Skeletal muscle tissue (tissue), 4 donors: ENCODE data around the gene GFRA1. TPM values are rescaled to one million over a fixed set of nuclear protein-coding genes. Genes with fewer than 3 reads are reported as not detected.
A peak's percentile ranks its signal among the peaks of the same experiment; 100 is the strongest.

Experiments used
- H3K27ac ChIP-seq: one replicate; pipeline ENCODE4 v1.7.0; 2013; ENCODE audit warnings: mild to moderate bottlenecking, low read depth, low read length, inconsistent platforms
- H3K27me3 ChIP-seq, 3 donors: one replicate each; pipeline ENCODE4 v1.7.0; 2013; ENCODE audit warnings: low read length in 3 of 3; ENCODE audit not compliant: control insufficient read depth in 3 of 3, insufficient read depth in 3 of 3
- H3K36me3 ChIP-seq, 3 donors: one replicate each; pipeline ENCODE4 v1.7.0; 2013; ENCODE audit warnings: low read length in 3 of 3; ENCODE audit not compliant: control insufficient read depth in 3 of 3, insufficient read depth in 3 of 3
- H3K4me1 ChIP-seq, 3 donors: one replicate each; pipeline ENCODE4 v1.7.0; 2013; ENCODE audit warnings: low read length in 3 of 3, mild to moderate bottlenecking in 3 of 3; ENCODE audit not compliant: control insufficient read depth in 3 of 3, insufficient read depth in 3 of 3
- H3K4me3 ChIP-seq, 3 donors: one replicate each; pipeline ENCODE4 v1.7.0; 2013; ENCODE audit warnings: low read length in 3 of 3
- H3K9ac ChIP-seq, 3 donors: one replicate each; pipeline ENCODE4 v1.7.0; 2013; ENCODE audit warnings: low read length in 3 of 3, mild to moderate bottlenecking in 3 of 3, moderate library complexity in 2 of 3, low read depth in 1 of 3
- H3K9me3 ChIP-seq, 3 donors: one replicate each; pipeline ENCODE4 v1.7.0; 2013; ENCODE audit warnings: low read length in 3 of 3; ENCODE audit not compliant: control insufficient read depth in 3 of 3
- total RNA-seq: library from RNA; depleted of rRNA; stranded (reverse); fragments of >200 nt; gene quantifications from one replicate; pipeline ENCODE4 v1.2.3, GENCODE V29; 2014
- donor health status: Osteomylitis.

The GFRA1 gene
- total RNA-seq, 1 donor from 2014 or later: 24.0 TPM

GRCh38 chr10:116122664-116123063, 150.3 kb downstream of the GFRA1 start:
- Histone ChIP-seq H3K4me1 (peaks cover 11 to 27% (median 12%) of the 10 kb centered on the region in 3 donors), H3K9me3 (no peaks in the 10 kb centered on the region), H3K9ac (no peak overlapping the region), H3K27me3 (no peaks in the 10 kb centered on the region), H3K4me3 (no peak overlapping the region), H3K27ac (no peak overlapping the region), H3K36me3 (peaks cover 0 to 4% (median 3%) of the 10 kb centered on the region in 3 donors)

DNA sequence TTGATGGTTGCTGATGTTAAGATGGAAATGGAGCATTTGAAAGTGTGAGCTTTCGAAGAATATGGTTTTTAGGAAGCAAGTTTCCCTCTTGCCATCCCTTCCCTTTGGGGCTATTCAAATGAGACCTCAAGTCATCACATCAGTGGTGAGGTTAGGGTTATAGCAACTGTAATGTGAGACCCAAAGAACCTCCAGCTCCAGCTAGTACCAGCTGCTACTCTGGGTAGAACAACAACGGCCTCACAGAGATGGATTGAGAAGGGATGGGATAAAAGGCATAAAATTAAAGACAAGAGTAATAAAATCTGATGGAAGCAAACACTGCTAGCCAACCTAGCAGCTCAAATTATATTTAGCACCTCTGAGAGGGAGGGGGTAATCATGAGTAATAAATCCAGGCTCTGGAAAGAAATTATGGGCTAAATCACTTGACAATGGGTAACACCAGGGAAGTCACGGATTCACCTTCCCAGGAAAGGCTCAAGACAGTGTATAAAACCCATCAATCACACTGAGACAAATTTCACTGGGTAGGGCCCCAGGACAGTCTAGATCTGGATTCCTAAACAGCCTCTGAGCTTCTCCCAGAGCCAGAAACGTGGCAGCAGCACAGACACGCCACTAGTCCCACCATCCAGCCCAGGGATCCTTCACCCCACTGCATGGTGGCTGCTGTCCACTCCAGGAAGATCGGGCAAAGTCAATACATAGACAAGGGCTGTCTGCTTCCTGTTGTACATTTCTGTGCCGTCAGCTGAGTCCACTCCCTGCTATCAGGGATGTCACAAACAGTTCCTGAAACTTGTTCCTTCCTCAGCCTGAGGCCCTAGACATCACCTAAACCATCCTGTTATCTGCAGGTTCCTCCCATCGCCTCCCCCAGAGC, 151.1 kb downstream of the GFRA1 start:
- Histone ChIP-seq H3K4me3 (no peak overlapping the region), H3K4me1 (peaks cover 11 to 27% (median 12%) of the 10 kb centered on the region in 3 donors), H3K27me3 (no peaks in the 10 kb centered on the region), H3K9me3 (no peaks in the 10 kb centered on the region), H3K9ac (peak overlapping the region in 1 of 3 donors; percentile 16), H3K36me3 (peaks cover 0 to 4% (median 3%) of the 10 kb centered on the region in 3 donors), H3K27ac (no peak overlapping the region)

DNA sequence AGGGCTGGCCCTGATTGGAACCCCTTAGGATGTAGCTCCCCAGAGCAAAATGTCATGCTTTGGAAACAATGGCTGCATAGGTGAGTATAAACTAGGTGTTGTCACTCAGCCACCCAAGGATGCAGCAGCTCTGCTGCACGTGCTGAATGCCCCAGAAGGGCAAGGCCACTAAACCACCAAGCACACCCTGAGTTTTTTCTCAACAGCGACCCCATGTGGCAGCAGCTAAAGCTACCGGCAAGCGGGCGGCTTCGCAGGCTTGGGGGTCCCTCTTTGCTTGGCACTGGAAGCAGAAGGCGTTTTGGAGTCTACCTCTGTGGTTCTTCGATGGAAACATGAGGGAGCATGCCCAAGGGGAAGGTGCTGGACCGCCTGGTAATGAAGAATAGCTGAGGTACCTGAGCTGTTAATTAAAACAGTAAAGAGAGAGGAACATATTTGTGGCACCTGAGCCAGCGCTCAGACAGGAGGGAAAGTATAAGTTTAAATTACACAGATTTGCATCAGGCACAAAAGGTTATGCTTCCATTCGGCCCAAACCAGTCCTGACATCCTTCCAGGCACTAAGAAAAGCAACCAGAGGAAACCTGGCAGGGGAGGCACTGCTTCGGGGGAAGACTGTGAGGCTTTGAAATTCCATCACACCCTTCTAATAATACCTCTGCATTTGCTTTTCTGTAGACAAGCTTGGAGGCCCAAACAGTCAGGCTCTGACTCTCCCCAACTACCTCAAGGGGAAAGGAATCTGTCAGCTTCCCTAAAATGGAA, 152.1 kb downstream of the GFRA1 start:
- H3K9me3 ChIP-seq: no peaks in the 10 kb centered on the region
- no peak overlapping the region for H3K4me3 ChIP-seq
- no peaks in the 10 kb centered on the region for H3K27me3 ChIP-seq
- peaks cover 0 to 4% (median 2%) of the 10 kb centered on the region in 3 donors for H3K36me3 ChIP-seq
- H3K27ac ChIP-seq: no peak overlapping the region
- H3K4me1 ChIP-seq: peaks cover 11 to 27% (median 12%) of the 10 kb centered on the region in 3 donors
- H3K9ac ChIP-seq: no peak overlapping the region

- Histone ChIP-seq H3K9me3 (no peaks in the 10 kb centered on the region), H3K27me3 (peaks cover 0 to 3% (median 0%) of the 10 kb centered on the region in 3 donors), H3K4me3 (no peak overlapping the region), H3K9ac (no peak overlapping the region), H3K36me3 (no peaks in the 10 kb centered on the region), H3K27ac (no peak overlapping the region), H3K4me1 (peaks cover 11 to 27% (median 12%) of the 10 kb centered on the region in 3 donors)
Measured at GRCh38 chr10:116118847-116119246, 154.2 kb downstream of the GFRA1 start.

DNA sequence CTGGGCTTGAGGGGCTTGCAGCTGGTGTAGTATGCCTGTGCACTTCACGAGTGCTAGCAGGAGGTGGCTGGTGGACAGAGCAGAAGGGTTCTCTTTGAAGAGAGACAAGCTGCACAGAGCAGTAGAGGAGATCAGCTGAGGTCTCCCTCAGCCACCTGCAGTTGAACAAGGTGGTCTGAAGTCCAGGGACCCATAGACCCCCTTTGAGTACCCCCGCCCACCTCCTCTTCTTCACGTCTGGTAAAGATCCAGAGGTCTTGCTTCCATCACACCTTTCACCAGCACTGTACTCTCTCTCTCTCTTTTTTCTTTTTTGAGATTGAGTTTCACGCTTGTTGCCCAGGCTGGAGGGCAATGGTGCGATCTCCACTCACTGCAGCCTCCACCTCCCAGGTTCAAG, 157.2 kb downstream of the GFRA1 start:
- no peak overlapping the region for H3K27ac ChIP-seq
- H3K9me3 ChIP-seq: no peaks in the 10 kb centered on the region
- no peak overlapping the region for H3K9ac ChIP-seq
- peaks cover 0 to 7% (median 0%) of the 10 kb centered on the region in 3 donors for H3K27me3 ChIP-seq
- no peaks in the 10 kb centered on the region for H3K36me3 ChIP-seq
- H3K4me3 ChIP-seq: no peak overlapping the region
- H3K4me1 ChIP-seq: peaks cover 2 to 12% (median 5%) of the 10 kb centered on the region in 3 donors

DNA sequence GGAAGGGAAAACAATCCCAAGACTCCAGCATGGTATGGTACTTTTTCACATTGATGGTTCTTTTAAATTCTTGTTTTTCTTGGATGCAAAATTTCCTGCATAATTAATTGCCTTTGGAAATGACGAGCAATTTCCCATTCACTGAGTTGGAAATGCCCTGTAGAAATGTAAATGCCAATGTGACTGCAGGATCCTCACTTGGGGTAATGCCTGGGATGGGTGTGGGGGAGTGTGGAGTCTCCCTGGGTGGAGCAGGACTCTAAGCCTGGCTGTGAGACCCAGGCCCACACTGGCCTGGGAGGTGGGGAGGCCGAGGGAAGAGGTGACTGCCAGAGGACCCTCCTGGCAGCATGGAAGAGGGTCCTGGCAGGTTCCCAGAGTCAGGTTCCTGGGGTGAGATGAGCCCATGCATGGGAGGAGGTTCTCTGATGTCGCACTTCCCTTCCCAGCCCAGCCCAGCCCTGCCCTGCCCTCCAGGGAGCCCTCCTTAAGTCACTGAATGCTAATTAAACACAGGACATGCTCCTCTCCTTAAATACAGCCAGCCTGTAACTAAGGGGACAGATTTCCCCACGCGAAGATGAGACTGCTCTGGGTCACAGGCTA, 157.9 kb downstream of the GFRA1 start:
- Histone ChIP-seq H3K36me3 (no peaks in the 10 kb centered on the region), H3K9ac (no peak overlapping the region), H3K4me1 (peaks cover 0 to 8% (median 3%) of the 10 kb centered on the region in 3 donors), H3K9me3 (no peaks in the 10 kb centered on the region), H3K27ac (no peak overlapping the region), H3K27me3 (peaks cover 0 to 7% (median 0%) of the 10 kb centered on the region in 3 donors), H3K4me3 (no peak overlapping the region)

GRCh38 chr10:116113721-116114501, 159.1 kb downstream of the GFRA1 start:
- Histone ChIP-seq H3K9ac (no peak overlapping the region), H3K4me1 (peaks cover 0 to 6% (median 3%) of the 10 kb centered on the region in 3 donors), H3K36me3 (no peaks in the 10 kb centered on the region), H3K27me3 (peaks cover 0 to 7% (median 0%) of the 10 kb centered on the region in 3 donors), H3K4me3 (no peak overlapping the region), H3K27ac (no peak overlapping the region), H3K9me3 (no peaks in the 10 kb centered on the region)

DNA sequence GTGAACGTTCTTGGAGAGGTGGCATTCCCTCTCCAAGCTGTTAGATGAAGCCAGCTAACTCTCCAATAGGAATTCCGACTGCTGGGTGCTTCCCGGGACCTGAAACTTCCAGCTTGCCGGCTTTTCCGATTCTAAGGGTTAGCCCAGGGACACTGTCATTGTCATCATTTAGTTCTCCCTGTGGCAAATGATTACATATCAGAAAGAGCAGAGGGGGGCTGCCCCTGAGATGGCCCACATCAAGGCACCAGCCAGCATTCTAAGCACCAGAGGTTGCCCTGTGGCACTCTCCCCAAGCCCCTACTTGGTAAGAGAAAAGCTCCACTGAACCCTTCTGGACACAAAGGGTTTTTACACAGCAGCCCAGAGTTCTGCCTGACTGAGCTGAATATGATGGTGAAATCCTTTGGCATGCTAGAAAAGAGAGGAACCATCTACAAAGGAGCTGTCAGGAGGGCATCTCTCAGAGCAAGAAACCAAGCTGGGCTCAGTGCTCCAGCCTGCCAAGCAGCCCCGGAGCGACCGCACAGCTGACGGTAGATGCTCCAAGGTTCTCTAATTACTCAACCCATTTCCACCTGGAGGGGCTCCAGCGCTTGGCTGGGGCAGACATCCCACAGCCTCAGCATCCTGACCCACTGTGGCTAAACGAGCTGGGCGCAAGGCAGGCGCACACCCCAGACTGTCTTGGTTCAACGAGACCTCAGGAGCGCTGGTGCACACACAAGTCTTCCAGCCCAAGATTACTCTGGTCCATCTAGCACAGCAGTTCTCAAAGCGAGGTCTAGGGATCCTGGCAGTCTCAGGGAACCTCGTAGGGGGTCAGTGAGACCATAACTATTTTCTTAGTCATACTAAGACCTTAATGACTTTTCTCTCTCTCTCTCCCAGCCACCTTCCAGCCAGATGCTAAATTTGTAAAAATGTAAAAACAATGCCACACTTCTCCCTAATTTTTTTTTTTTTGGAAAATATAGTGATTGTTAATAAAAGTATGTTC, 160.5 kb downstream of the GFRA1 start:
- Histone ChIP-seq H3K4me1 (no peaks in the 10 kb centered on the region), H3K36me3 (no peaks in the 10 kb centered on the region), H3K9ac (no peak overlapping the region), H3K9me3 (no peaks in the 10 kb centered on the region), H3K27me3 (peaks cover 0 to 7% (median 0%) of the 10 kb centered on the region in 3 donors), H3K27ac (no peak overlapping the region), H3K4me3 (no peak overlapping the region)
